Measurements from ENCODE around the gene TACR2. TPM values are rescaled to one million over a fixed set of nuclear protein-coding genes. Genes with fewer than 3 reads are reported as not detected.

TACR2 gene
- total and polyA plus RNA-seq, 2 donors (not counting 1 experiment from before 2014, with no cell fraction given) = 0.15 to 0.17 TPM

GRCh38 chr10:69459101-69459790 is 42.5 kb upstream of the TACR2 start:
- Histone ChIP-seq H2AFZ (ENCODE audit: low read length) (no peak overlapping the region), H3K4me2 (ENCODE audit: extremely low read depth, insufficient read depth, low read length) (no peak overlapping the region), H3K4me1 (ENCODE audit: control insufficient read depth, extremely low read depth, insufficient read depth, low read length) (no peaks in the 10 kb centered on the region)

DNA sequence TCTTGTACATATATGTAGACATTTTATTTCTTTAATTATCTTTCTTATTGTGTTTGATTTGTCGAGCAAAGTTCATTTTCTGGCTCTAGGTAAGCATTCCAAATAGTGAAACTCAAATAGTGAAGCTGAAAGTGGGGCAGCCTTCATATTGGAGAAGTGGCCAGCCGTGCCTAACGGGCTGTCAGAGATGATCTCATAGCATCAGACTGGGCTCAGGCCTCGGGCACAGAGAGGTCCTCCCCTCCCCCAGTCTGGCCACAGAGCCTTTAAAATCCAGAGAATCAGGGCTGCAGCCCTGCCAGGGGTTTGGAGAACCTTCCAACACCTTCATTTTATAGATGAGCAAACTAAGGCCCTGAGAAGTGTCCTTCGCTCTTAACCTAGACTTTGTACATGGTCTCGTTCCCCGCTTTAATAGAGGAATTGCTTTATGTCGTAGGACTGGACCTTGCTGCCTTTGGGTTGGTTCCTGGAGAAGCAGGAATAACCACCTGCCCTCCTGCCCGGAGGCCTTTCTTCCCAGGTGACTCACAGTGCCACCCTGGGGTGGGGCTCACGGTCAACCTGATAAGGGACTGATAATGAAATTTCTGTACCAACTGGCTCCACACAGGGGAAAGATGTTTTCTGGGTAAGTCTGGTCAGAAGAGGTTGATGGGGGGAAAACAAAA is 41.8 kb upstream of the TACR2 start:
- no peaks in the 10 kb centered on the region for H3K79me2 ChIP-seq (ENCODE audit: control insufficient read depth, insufficient read depth, low read length)
- no peak for DNase-seq (ENCODE audit: low read depth in 2 of 2)
- H3K4me3 ChIP-seq (replicated peaks in 1 of 4; ENCODE audit: control extremely low read depth in 1 of 4, insufficient read depth in 1 of 4, low read depth in 3 of 4, low read length in 4 of 4) = no peak overlapping the region

More at GRCh38 chr10:69459101-69459790, 42.5 kb upstream of the TACR2 start:
- DNase-seq (ENCODE audit: low read depth in 2 of 2) = no peak
- Histone ChIP-seq H3K27ac (ENCODE audit: insufficient read depth, low read length) (no peak overlapping the region), H3K27me3 (ENCODE audit: control insufficient read depth, insufficient read depth, low read length) (no peaks in the 10 kb centered on the region), H3K4me3 (replicated peaks in 1 of 4; ENCODE audit: control extremely low read depth in 1 of 4, insufficient read depth in 1 of 4, low read depth in 3 of 4, low read length in 4 of 4) (no peak overlapping the region), H3K9ac (ENCODE audit: insufficient read depth, low read length) (no peak overlapping the region), H4K20me1 (ENCODE audit: control insufficient read depth, extremely low read depth, insufficient read depth, low read length) (no peaks in the 10 kb centered on the region), H3K36me3 (ENCODE audit: control insufficient read depth, insufficient read depth, low read length) (no peaks in the 10 kb centered on the region), H3K9me3 (ENCODE audit: control insufficient read depth, insufficient read depth, low read depth, low read length) (no peaks in the 10 kb centered on the region), H3K79me2 (ENCODE audit: control insufficient read depth, insufficient read depth, low read length) (no peaks in the 10 kb centered on the region)
- TF ChIP-seq EZH2 (IDR thresholded peaks at IDR 0.05; ENCODE audit: low read length, missing control alignments) = no peak
- TF ChIP-seq, protein P1, sequence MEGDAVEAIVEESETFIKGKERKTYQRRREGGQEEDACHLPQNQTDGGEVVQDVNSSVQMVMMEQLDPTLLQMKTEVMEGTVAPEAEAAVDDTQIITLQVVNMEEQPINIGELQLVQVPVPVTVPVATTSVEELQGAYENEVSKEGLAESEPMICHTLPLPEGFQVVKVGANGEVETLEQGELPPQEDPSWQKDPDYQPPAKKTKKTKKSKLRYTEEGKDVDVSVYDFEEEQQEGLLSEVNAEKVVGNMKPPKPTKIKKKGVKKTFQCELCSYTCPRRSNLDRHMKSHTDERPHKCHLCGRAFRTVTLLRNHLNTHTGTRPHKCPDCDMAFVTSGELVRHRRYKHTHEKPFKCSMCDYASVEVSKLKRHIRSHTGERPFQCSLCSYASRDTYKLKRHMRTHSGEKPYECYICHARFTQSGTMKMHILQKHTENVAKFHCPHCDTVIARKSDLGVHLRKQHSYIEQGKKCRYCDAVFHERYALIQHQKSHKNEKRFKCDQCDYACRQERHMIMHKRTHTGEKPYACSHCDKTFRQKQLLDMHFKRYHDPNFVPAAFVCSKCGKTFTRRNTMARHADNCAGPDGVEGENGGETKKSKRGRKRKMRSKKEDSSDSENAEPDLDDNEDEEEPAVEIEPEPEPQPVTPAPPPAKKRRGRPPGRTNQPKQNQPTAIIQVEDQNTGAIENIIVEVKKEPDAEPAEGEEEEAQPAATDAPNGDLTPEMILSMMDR (conservative IDR thresholded peaks at IDR 0.05 in 1 of 2, IDR thresholded peaks at IDR 0.05 in 1 of 2; ENCODE audit: low read depth in 1 of 2, low read length in 2 of 2) = no peak

DNA sequence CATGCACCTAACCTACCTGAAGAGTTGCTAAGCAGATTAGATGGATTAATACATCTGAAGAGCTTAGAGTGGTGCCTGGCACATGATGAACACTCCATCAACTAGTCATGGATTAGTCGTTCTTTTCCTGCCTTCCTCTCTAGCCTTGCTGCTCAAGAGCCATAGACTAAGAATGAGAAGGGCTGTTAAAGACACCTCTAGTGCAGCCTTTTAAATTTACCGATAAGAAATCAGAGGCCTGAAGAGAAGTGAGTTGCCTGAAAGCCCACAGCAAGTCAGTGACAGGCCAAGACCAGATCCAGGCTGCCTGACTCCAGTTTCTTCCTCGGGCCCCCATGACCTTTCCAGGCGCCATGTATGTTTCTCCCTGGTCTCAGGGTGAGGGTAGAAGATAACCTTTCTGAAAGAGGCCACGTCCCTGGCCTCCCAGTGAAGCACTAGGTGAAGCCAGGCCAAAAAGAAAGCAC is 41.1 kb upstream of the TACR2 start:
- H3K27me3 ChIP-seq (ENCODE audit: control insufficient read depth, insufficient read depth, low read length) = peaks cover 2% of the 10 kb centered on the region
- no peaks in the 10 kb centered on the region for H3K9me3 ChIP-seq (ENCODE audit: control insufficient read depth, insufficient read depth, low read depth, low read length)
- H3K79me2 ChIP-seq (ENCODE audit: control insufficient read depth, insufficient read depth, low read length) = no peaks in the 10 kb centered on the region
- H3K4me3 ChIP-seq (replicated peaks in 1 of 4; ENCODE audit: control extremely low read depth in 1 of 4, insufficient read depth in 1 of 4, low read depth in 3 of 4, low read length in 4 of 4) = no peak overlapping the region
- no peak overlapping the region for H3K9ac ChIP-seq (ENCODE audit: insufficient read depth, low read length)
- H3K36me3 ChIP-seq (ENCODE audit: control insufficient read depth, insufficient read depth, low read length) = no peaks in the 10 kb centered on the region
- no peak overlapping the region for H3K27ac ChIP-seq (ENCODE audit: insufficient read depth, low read length)
- DNase-seq (ENCODE audit: low read depth in 2 of 2) = no peak
- no peak overlapping the region for H2AFZ ChIP-seq (ENCODE audit: low read length)
- H3K4me1 ChIP-seq (ENCODE audit: control insufficient read depth, extremely low read depth, insufficient read depth, low read length) = no peaks in the 10 kb centered on the region
- H4K20me1 ChIP-seq (ENCODE audit: control insufficient read depth, extremely low read depth, insufficient read depth, low read length) = no peaks in the 10 kb centered on the region
- no peak overlapping the region for H3K4me2 ChIP-seq (ENCODE audit: extremely low read depth, insufficient read depth, low read length)
- no peak for TF ChIP-seq EZH2 (IDR thresholded peaks at IDR 0.05; ENCODE audit: low read length, missing control alignments)
- TF ChIP-seq, protein P1 (conservative IDR thresholded peaks at IDR 0.05 in 1 of 2, IDR thresholded peaks at IDR 0.05 in 1 of 2; ENCODE audit: low read depth in 1 of 2, low read length in 2 of 2) = no peak

More for the DNA sequence above, 41.8 kb upstream of the TACR2 start:
- Histone ChIP-seq H3K4me1 (ENCODE audit: control insufficient read depth, extremely low read depth, insufficient read depth, low read length) (no peaks in the 10 kb centered on the region), H3K9ac (ENCODE audit: insufficient read depth, low read length) (no peak overlapping the region), H3K9me3 (ENCODE audit: control insufficient read depth, insufficient read depth, low read depth, low read length) (no peaks in the 10 kb centered on the region), H3K27ac (ENCODE audit: insufficient read depth, low read length) (no peak overlapping the region), H4K20me1 (ENCODE audit: control insufficient read depth, extremely low read depth, insufficient read depth, low read length) (no peaks in the 10 kb centered on the region), H3K27me3 (ENCODE audit: control insufficient read depth, insufficient read depth, low read length) (no peaks in the 10 kb centered on the region), H3K36me3 (ENCODE audit: control insufficient read depth, insufficient read depth, low read length) (no peaks in the 10 kb centered on the region), H2AFZ (ENCODE audit: low read length) (no peak overlapping the region), H3K4me2 (ENCODE audit: extremely low read depth, insufficient read depth, low read length) (no peak overlapping the region)
- TF ChIP-seq EZH2 (IDR thresholded peaks at IDR 0.05; ENCODE audit: low read length, missing control alignments) = no peak
- TF ChIP-seq, protein P1 (conservative IDR thresholded peaks at IDR 0.05 in 1 of 2, IDR thresholded peaks at IDR 0.05 in 1 of 2; ENCODE audit: low read depth in 1 of 2, low read length in 2 of 2) = no peak
